Heart right ventricle (tissue), 16 donors: Measurements from ENCODE around the gene MCTP1. TPM values are rescaled to one million over a fixed set of nuclear protein-coding genes. Genes with fewer than 3 reads are reported as not detected.

Experiments
- ATAC-seq, 8 donors: fragments of 200-7000 bp; cut with Tn5 transposase; one replicate each; pipeline ENCODE4 v1.9.1; 2020; ENCODE audit warnings: mild to moderate bottlenecking in 8 of 8, moderate library complexity in 8 of 8, moderate number of reproducible peaks in 1 of 8
- DNase-seq, 2 donors: peaks; one replicate each; pipeline ENCODE4 v3.0.0-alpha.2; 2020
- H3K27ac ChIP-seq, 10 donors: fragments of 200-600 bp; sonication (generic) in 2 of 10; one replicate each; pipeline versions ENCODE4 v1.5.0 to v1.8.0; 2020 to 2022; ENCODE audit warnings: mild to moderate bottlenecking in 3 of 10
- H3K27me3 ChIP-seq, 7 donors: fragments of 200-600 bp; one replicate each; pipeline ENCODE4 v1.8.0; 2021 to 2022; ENCODE audit warnings: mild to moderate bottlenecking in 2 of 7
- H3K36me3 ChIP-seq, 9 donors: fragments of 200-600 bp; sonication (generic) in 1 of 9; one replicate each; pipeline versions ENCODE4 v1.5.0 to v1.8.0; 2020 to 2022; ENCODE audit warnings: mild to moderate bottlenecking in 2 of 9
- H3K4me1 ChIP-seq, 9 donors: fragments of 200-600 bp; sonication (generic) in 1 of 9; one replicate each; pipeline versions ENCODE4 v1.5.0 to v1.8.0; 2020 to 2022; ENCODE audit warnings: mild to moderate bottlenecking in 4 of 9
- H3K4me3 ChIP-seq, 10 donors: fragments of 200-600 bp; sonication (generic) in 2 of 10; one replicate each; pipeline versions ENCODE4 v1.5.0 to v1.8.0; 2020 to 2022; ENCODE audit warnings: mild to moderate bottlenecking in 7 of 10, moderate library complexity in 2 of 10
- H3K9me3 ChIP-seq, 11 donors: fragments of 200-600 bp in 10 of 11; sonication (generic) in 2 of 11; one replicate each; pipeline versions ENCODE4 v1.5.0 to v1.8.0; 2013 to 2022; ENCODE audit warnings: mild to moderate bottlenecking in 2 of 11, control low read depth in 1 of 11, moderate library complexity in 1 of 11
- WGBS, 2 donors: extraction: QIAGEN DNeasy Blood & Tissue Kit; methylation state at CpG; one replicate each; pipeline ENCODE4 v1.1.7; 2013; ENCODE audit warnings: inconsistent platforms in 1 of 2; 5-methylcytosine and 5-hydroxymethylcytosine counted together
- intact Hi-C, 10 donors: fragments of 100-400 bp; cut with DNase I; formaldehyde crosslinking; loops; one replicate each; pipeline versions ENCODE4 v1.11.1 to v1.14.2; 2022
- polyA plus RNA-seq, 2 donors: library from polyadenylated mRNA; stranded (reverse); fragments of 200-250 nt; gene quantifications; one replicate each; pipeline ENCODE4 v1.2.3, GENCODE V29; 2013
- total RNA-seq, 10 donors: library from RNA; stranded (reverse); fragmentation: NEBNext Ultra II Directional in 3 of 10; extraction: Animal tissue kit (Norgen Biotek cat#: 25700) in 3 of 10; gene quantifications; one replicate each; pipeline versions ENCODE4 v1.2.1 to v1.2.4, GENCODE V29; 2021 to 2023
- TF ChIP-seq, protein P1 (sequence below), 9 donors: fragments of 200-600 bp; sonication (generic) in 2 of 9; IDR thresholded peaks; one replicate each; pipeline versions ENCODE4 v1.5.0 to v1.8.0; 2021 to 2022; ENCODE audit warnings: antibody characterized with exemption in 9 of 9, mild to moderate bottlenecking in 5 of 9, moderate library complexity in 1 of 9
- donor health status: Arrhythmogenic right ventricular cardiomyopathy.
- donor health status: ischemic (EF 13 %, LVEDD 7.1; RV severe dilation, severe dysfunction).
- donor health status: healthy with polysubstance abuse.
- donor health status: DM: no; HTN: yes; CAD: no.
- donor health status: DM: no; HTN: no; CAD: no.
- donor health status: ischemic (EF 25% LVEDD 6.9; RV normal size, moderate dysfunction).
- donor health status: ischemic (EF 25% LVEDD 5.7; RV mildly dilated, moderate dysfunction).
- donor health status: healthy.
- donor health status: DM: yes; HTN: yes; CAD: no.
- donor health status: Ischemic cardiomyopathy.
- donor health status: ischemic (EF 35%, LVEDD 5.7; RV mildly dilated, moderate dysfunction).
- donor health status: nonischemic (EF 11% LVEDD 7.7; RV severe dilation, severe dysfunction).
- donor health status: DM: yes; HTN: yes; CAD: no.
- donor health status: PGD.
- donor health status: ischemic (EF 29% LVEDD 5.4; RV normal size, mild dysfunction).
- donor health status: nonischemic (EF 23%, LVEDD 6.1; RV moderate dilation, normal function).

Gene MCTP1
- total and polyA plus RNA-seq, 12 donors, result 1.3 to 19.7 (median 5.3) TPM

DNA sequence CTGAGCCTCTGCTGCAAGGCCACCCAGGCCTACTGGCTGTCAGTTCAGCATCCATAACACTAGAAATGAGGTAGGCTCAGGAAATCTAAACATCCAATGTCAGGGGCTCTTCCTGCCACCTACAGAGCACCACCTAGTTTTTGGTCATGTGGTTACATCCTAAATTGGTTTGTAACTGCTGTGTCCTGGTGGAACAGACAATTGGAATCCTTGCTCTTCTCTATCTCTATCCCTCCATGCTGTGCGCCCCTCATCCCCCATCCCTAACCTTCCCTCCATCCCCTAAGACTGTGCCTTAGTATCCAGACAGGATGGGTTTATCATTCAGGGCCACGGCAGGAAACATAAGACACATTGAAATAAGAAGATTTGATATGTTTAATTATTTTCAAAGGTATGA is 11.4 kb upstream of the MCTP1 start:
- intact Hi-C loops, result no loop called here
- peaks cover 0 to 14% (median 3%) of the 10 kb centered on the region in 7 donors for H3K27me3 ChIP-seq
- TF ChIP-seq, protein P1, sequence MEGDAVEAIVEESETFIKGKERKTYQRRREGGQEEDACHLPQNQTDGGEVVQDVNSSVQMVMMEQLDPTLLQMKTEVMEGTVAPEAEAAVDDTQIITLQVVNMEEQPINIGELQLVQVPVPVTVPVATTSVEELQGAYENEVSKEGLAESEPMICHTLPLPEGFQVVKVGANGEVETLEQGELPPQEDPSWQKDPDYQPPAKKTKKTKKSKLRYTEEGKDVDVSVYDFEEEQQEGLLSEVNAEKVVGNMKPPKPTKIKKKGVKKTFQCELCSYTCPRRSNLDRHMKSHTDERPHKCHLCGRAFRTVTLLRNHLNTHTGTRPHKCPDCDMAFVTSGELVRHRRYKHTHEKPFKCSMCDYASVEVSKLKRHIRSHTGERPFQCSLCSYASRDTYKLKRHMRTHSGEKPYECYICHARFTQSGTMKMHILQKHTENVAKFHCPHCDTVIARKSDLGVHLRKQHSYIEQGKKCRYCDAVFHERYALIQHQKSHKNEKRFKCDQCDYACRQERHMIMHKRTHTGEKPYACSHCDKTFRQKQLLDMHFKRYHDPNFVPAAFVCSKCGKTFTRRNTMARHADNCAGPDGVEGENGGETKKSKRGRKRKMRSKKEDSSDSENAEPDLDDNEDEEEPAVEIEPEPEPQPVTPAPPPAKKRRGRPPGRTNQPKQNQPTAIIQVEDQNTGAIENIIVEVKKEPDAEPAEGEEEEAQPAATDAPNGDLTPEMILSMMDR (IDR thresholded peaks at IDR 0.05), result no peak
- no peak overlapping the region for H3K27ac ChIP-seq
- ATAC-seq (no peak), DNase-seq (no peak)
- 81 to 83% methylated on average over 2 of the region's 2 CpGs for WGBS, 2 donors
- H3K4me3 ChIP-seq, result no peak overlapping the region
- no peaks in the 10 kb centered on the region for H3K9me3 ChIP-seq
- no peaks in the 10 kb centered on the region for H3K4me1 ChIP-seq
- H3K36me3 ChIP-seq, result no peaks in the 10 kb centered on the region

DNA sequence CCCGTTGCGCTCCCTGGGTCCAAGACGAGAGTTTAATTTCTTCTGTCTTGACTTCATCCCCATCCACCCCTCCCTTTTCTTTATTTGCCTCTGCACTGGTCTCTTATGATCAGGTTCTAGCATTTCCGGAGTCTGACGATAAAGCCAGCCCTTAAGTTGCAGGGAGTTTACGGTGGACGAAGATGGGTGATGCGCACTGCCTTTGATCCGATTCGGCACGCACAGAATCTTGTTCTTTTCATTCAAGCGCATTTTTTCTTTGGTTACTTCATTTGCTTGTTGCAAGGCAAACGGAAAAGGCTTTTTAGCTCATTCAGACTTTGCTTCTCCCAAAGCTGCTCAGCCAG is 488 bp upstream of the MCTP1 start:
- TF ChIP-seq, protein P1 (IDR thresholded peaks at IDR 0.05), result no peak
- peak overlapping the region in 9 of 10 donors; percentile 44 to 72 (median 59) for H3K4me3 ChIP-seq
- no peaks in the 10 kb centered on the region for H3K9me3 ChIP-seq
- no peak overlapping the region for H3K27ac ChIP-seq
- no peak for ATAC-seq
- no peaks in the 10 kb centered on the region for H3K36me3 ChIP-seq
- WGBS, 2 donors, result 3% methylated on average over 13 of the region's 13 CpGs
- DNase-seq, result no peak
- peaks cover 6 to 96% (median 87%) of the 10 kb centered on the region in 7 donors for H3K27me3 ChIP-seq
- intact Hi-C loops, result no loop called here
- H3K4me1 ChIP-seq, result peaks cover 5 to 26% (median 15%) of the 10 kb centered on the region in 9 donors

DNA sequence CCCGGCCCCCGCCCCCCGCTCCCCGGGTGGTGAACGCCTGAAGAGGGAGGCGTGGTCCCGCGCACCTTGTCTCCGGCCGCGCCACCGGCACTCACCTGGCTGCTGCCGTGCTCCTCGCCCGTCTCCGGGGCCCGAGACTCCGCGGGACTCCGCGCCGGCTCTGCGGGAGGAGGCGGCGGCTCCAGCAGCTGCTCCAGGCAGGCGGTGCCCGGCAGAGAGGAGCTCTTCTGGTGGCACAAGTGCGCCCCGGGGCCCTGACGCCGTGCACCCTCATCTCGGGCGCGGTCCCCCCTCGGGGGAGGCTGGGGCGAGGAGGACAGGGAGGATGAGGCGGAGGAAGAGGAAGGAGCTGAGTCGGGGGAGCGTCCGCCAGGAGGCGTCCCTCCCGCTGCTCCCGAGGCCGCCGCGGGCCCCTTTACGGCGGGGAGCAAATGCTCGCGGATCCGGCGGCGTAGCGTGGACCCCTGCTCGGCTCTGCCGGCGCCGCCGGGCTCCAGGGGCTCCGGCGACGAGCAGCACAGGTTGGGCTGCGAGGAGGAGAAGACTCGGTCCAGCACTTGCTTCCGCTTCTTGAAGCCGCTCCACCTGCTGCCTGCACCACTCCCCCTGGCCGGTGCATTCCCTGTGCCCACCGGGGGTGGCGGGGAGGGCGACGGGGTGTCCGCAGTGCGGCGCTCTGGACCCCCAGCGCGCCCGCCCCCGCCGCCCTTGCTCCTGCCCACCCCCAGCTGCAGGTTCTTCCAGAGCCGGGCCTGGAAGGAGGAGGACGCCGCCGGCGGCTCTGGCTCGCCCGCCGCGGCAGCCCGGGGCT is 928 bp downstream of the MCTP1 start:
- Histone ChIP-seq H3K4me1 (peaks cover 5 to 26% (median 15%) of the 10 kb centered on the region in 9 donors), H3K27me3 (peaks cover 6 to 99% (median 88%) of the 10 kb centered on the region in 7 donors), H3K27ac (no peak overlapping the region), H3K9me3 (no peaks in the 10 kb centered on the region), H3K36me3 (no peaks in the 10 kb centered on the region), H3K4me3 (peak overlapping the region; percentile 44 to 72 (median 58))
- WGBS, 2 donors, result 1% methylated on average over 64 to 89 of the region's 89 CpGs
- ATAC-seq (peak in 6 of 8 donors; percentile 42 to 75 (median 56)), DNase-seq (peak in 1 of 2 donors; percentile 25)
- TF ChIP-seq, protein P1 (IDR thresholded peaks at IDR 0.05), result peak in 6 of 9 donors; percentile 32 to 53 (median 42)
- intact Hi-C loops, result no loop called here

DNA sequence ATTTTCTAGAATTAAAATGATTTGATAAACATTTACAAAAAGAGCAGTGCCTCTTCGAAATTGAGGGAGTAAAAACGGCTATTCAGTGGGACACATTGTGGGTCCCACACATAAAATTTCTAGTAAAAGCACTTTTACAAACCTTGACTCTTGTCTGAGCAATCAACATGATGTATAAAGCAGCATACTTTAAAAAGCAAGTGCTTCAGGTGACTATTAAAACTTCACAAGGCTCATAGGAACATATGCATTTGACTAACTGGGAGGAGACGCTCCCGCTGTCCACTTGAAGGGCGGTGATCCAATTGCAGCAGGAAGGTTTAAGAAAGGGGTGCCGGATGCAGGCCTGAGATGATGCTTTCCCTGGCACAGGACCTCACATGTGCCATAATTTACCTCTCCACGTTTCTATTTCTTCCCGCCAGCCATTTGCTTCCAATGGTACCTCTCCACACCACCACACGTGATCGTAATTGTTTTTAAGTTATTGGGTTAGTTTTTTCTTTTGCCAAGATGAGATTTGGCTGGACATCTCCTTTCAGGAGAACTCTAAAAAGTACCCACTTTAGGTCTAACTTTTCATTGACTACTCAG is 1.8 kb downstream of the MCTP1 start:
- H3K4me1 ChIP-seq, result peaks cover 5 to 26% (median 15%) of the 10 kb centered on the region in 9 donors
- no peak for DNase-seq
- H3K27ac ChIP-seq, result no peak overlapping the region
- TF ChIP-seq, protein P1 (IDR thresholded peaks at IDR 0.05), result no peak
- peak overlapping the region in 3 of 10 donors; percentile 57 to 65 (median 59) for H3K4me3 ChIP-seq
- WGBS, 2 donors, result 22 to 23% methylated on average over 10 of the region's 10 CpGs
- H3K9me3 ChIP-seq, result no peaks in the 10 kb centered on the region
- ATAC-seq, result no peak
- intact Hi-C loops, result no loop called here
- H3K36me3 ChIP-seq, result no peaks in the 10 kb centered on the region
- H3K27me3 ChIP-seq, result peaks cover 6 to 99% (median 93%) of the 10 kb centered on the region in 7 donors
